Amniotic stem cell (primary cell): ENCODE results near the gene ARFGAP3.
"Not testable (repeated sequence)": the region's sequence is repeated elsewhere in the genome, so short reads cannot be mapped to it uniquely, and the experiment has no call there.

Source experiments
- DNase-seq: peaks from one replicate; lab custom pipeline; 2025; lab: John Stamatoyannopoulos, UW

The ARFGAP3 gene

GRCh38 chr22:42794551-42795510 is 62.2 kb downstream of the ARFGAP3 start:
- DNase-seq = no peak

GRCh38 chr22:42793848-42794405 is 63.1 kb downstream of the ARFGAP3 start:
- DNase-seq = no peak

DNA sequence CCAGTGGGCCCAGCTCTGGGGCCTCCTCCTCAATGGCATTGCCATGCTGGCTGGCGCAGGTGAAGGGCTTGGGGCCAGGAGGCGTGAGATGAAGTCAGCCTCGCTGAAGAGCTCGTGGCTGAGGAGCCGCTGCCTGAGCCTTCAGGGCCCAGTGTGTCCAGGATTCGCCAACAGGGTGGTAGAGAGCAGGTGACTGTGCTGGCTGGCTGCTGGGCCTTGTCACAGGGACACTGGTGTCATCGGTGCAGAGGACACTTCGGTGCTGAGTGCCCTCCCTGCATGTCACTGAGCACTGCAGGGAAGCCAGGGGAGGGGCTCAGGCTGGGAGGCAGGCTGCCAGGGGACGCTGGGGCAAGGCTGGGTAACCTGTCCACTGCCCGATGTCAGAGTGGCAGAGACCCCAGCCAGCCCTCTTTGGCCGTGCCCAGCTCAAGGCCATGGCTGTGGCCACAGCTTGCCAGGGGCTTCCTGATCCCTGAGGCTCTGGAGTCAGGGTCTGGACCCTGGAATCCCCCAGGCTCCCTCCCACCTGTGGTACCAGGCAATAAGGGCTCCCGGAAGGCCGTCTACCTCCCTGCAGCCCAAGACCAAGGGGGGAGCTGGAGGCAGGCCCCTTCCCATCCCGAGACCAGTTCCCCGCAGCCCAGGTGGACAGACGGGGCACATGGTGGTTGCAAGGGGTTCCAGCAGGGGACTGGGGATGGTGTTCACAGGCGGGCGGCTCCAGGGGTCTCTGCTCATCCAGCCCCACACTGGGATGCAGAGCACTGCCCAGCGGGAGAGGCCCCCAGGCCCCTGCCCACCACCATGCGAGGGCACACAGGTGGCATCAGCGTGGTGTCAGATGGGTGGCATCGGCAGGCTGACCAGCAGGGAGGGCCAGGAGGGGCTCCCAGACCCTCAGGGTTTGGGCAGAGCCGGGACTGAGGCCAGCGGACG is 63.9 kb downstream of the ARFGAP3 start:
- DNase-seq = no peak

- no peak for DNase-seq
These were observed 64.6 kb downstream of the ARFGAP3 start for GRCh38 chr22:42792453-42792908.

- no peak for DNase-seq
These were observed 65.2 kb downstream of the ARFGAP3 start for GRCh38 chr22:42791721-42792452.

DNA sequence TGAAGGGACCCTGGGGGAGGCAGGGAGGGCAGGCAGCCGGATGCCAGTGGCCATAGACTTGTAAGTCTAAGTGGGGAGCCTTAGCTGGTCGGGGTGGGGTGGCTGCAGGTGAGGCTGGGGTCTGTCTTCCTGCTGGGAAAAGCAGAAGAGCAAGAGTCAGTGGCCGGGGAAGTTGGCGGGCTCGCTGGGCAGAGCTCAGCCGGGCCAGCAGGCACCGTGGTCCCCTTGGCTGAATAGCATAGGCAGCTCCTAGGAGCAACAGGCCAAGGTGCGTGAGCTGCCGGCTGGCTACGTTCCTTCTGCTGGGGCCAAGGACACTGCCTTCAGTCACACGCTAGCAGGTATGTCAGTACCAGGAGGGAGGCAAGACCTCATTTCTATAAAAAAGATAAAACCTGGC is 68.6 kb downstream of the ARFGAP3 start:
- DNase-seq = no peak

- no peak for DNase-seq
These were observed 69.1 kb downstream of the ARFGAP3 start for GRCh38 chr22:42788021-42788420.

DNA sequence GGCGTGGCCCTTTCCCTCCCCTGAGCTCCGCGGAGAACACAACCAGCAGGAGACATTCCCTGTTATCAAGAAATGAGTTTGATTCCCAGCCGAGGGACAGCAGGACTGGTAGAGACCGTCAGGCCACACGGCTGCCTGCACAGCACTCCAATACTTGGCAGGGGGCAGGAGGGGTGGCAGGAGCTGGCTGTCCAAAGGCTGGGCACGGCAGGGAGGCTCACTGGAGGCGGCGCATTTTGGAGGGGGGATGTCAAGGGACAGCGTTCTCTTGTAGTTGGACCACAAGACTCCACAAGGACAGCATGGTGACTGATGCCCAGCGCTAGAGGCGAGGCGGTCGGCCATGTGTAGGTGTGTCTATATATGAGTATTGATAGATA is 69.7 kb downstream of the ARFGAP3 start:
- DNase-seq = no peak

DNA sequence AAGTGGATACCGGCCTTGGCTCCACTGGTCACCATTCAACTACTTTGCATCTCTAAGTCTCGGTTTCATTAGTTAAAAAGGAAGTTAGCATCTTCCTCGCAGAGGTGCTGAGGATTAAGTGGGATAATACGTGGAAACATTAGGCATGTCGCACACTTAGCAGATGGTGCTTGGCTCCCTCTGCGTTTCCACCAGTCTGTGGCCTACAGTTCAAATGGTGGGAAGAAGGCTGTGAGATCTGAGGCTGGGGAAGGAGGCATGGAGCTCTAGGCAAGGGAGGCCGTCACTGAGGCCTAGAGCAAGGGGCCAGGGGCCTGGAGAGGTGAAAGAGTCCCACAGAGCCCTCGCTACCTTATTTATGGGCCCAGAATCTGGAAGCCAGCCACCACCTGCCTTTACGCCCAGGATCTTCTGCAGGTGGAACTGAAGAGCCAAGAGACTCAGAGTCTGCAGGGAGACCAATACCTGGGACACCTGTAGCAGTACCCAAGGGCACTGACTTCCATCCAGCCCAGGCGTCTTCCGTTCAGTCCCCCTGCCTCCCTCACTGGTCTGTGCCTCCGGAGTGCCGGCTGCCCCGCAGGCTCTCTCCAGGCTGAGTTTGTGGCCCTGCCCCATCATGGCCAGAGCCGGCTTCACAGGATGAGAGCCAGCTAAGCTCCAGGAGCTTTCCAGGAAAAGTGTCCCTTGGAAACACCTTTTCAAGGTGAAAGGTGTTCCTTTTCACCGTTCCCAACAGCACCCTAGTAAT is 70.3 kb downstream of the ARFGAP3 start:
- DNase-seq = no peak

GRCh38 chr22:42785706-42786499 is 71.2 kb downstream of the ARFGAP3 start:
- DNase-seq = no peak

DNA sequence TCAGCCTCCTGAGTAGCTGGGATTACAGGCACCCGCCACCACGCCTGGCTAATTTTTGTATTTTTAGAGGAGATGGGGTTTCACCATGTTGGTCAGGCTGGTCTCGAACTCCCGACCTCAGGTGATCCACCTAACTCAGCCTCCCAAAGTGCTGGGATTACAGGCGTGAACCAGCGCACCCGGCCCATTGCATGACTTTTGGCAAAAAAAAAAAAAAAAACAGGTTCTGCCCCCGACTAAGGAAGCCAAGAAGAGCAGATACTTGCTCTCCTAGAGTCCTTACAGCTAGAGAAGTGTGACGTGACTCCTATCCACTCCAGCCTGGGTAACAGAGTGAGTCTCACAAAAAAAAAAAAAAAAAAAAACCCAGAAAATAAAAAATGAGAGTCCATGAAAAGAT is 74.8 kb downstream of the ARFGAP3 start:
- DNase-seq = not testable (repeated sequence)

DNA sequence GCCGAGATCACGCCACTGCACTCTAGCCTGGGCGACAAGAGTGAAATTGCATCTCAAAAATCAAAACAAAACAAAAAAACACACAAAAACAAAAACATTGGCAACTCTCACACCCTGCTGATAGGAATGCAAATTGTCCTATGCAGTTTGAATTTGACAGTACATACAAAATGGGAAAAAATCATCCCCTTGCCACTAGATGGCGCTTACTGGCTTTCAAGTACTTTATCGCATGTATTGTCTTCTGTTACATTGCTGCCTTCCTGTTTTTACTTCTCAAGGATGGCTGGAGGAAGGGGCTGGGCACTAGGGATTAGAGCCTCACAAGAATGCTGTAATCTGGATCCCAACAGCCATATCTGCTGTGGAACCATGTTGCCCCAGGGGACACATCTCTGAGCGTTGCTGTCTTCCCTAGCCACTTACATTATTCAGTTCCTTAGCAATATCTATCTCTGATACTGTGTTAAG is 77.0 kb downstream of the ARFGAP3 start:
- peak; percentile 74 for DNase-seq

GRCh38 chr22:42777126-42777525 is 79.9 kb downstream of the ARFGAP3 start:
- DNase-seq = no peak

DNA sequence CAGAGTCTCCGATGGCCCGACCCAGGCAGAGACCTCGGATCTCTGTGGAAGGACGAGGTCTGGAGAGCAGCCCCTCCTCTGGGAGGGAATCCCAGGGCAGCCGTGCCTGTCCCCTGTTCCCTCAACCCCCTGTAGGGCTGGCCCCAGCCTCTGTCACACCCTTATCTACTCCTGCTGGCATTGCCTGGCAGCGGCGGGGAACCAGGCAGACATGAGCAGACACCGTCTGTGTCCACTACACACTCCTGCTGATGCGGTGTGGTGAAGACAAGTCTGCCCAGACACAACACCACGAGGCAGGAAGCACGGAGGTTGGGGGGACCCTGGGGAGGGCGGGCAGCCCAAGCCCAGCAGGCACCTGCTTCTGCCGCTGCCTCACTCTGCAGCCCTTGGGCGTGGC is 83.9 kb downstream of the ARFGAP3 start:
- DNase-seq = no peak

GRCh38 chr22:42772647-42773046 is 84.4 kb downstream of the ARFGAP3 start:
- DNase-seq = no peak

DNA sequence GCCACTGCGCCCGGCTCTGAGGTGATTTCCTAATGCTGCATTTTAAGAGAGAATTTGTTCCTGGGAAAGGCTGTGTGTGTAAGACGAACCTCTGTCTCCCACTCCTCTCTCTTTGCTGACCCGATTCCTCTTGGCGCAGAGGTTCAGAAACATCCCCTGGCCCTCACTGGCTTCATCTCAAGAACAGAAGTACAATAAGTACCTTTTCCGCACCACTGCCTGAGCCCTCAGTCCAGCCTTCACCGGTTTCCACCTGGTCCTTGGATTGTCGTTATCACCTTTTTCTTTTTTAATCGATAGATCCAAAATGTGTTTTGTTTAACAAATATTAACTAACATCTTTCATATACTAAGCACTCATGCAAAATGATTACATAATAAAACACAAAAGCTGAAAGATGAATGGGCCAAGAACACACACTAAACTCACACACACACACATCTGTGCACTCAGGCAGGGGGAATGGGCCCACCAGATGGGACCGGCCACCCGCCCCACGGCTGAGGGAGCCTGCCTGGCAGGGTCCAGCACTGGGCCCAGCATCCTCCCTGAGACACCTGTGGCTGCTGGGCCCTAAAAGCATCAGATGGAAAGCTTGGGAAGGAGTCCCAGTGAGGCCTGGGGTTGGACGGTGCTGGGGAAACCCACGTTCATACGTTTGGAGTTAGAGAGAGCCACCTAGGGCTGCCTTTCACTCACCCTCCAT is 86.0 kb downstream of the ARFGAP3 start:
- DNase-seq = no peak

DNA sequence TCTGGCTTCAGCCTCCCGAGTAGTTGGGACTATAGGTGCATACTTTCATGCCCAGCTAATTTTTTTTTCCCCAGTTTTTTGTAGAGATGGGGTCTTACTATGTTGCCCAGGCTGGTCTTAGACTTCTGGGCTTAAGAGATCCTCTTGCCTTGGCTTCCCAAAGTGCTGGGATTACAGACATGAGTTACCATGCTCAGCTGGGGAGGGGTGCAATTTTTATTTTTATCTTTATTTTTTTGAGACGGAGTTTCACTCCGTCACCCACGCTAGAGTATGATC is 86.7 kb downstream of the ARFGAP3 start:
- DNase-seq = no peak

DNA sequence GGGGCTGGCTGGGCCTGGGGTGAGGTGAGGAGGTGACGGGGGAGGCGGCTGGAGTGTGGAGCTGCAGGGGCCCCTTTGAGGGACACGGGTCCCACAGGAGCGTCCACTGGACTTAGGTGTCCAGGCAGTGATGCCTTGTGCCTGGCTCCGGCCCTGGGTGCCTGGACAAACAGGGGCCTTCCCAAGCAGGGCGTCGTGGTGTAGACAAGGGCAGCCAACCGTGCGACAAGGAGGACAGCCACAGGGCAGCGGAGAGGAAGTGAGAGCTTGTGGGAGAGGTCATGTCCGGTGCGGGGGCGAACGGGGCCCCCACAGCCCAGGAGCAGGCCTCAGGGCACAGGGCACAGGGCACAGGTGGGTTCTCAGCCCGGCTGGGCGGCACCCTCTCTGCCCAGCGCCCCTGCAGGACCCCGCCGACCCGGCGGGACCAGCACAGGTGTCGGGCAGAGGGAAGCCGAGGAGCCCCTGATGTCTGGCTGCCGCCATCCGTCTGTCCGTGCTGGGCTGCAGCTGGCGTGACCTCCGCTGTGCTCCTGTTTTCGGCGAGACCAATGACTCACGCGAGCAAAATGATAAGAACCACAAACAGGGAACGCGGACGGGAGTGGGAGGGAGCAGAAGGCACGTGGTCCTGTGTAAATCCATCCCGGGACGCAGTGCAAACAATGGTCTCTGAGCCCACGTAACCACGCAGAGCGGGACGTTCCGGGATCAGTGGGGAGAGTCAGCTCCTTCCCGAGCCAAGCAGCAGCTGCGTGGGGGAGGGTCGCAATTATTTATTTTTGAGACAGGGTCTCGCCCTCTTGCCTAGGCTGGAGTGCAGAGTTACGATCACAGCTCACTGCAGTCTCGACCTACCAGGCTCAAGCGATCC is 87.3 kb downstream of the ARFGAP3 start:
- DNase-seq = no peak

DNA sequence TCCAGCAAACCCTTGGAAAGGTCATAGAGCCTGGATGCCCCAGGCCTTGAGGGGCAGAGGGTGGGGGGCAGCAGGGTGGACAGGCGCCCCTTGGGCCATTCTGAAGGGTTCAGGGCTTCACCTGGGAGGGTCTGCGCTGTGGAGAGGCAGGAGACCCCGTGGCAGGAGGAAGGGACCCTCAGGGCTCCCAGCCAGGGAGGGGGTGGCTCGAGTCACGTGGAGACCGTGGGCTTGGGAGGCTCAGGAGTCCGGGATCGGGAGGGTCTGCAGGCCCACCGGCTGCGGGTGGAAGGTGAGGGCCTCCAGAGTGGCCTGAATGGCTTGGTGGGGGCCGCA is 87.9 kb downstream of the ARFGAP3 start:
- no peak for DNase-seq
